GM18507 (cell line): ENCODE measurements around the gene PCBD2.
A peak's percentile ranks its signal among the peaks of the same experiment; 100 is the strongest.
"Not testable (repeated sequence)": the region's sequence is repeated elsewhere in the genome, so short reads cannot be mapped to it uniquely, and the experiment has no call there.

Experiments
- DNase-seq: peaks from one replicate; pipeline ENCODE4 v3.0.0; 2011; ENCODE audit warnings: low read depth; ENCODE audit not compliant: insufficient read length; ENCODE audit errors: extremely low spot score
- FAIRE-seq: peaks from 2 replicates; lab custom pipeline; 2011; peaks lifted over from hg19 to GRCh38; lab: Jason Lieb, UNC

The PCBD2 gene

GRCh38 chr5:134945041-134945440, 40.1 kb downstream of the PCBD2 start:
- no peak for FAIRE-seq

GRCh38 chr5:134948911-134949310, 44.0 kb downstream of the PCBD2 start:
- DNase-seq (no peak), FAIRE-seq (no peak)

More at GRCh38 chr5:134945041-134945440, 40.1 kb downstream of the PCBD2 start:
- no peak for DNase-seq

- FAIRE-seq (no peak), DNase-seq (no peak)
These were observed 44.4 kb downstream of the PCBD2 start for GRCh38 chr5:134949316-134949715.

- FAIRE-seq (no peak), DNase-seq (no peak)
These were observed 53.1 kb downstream of the PCBD2 start for GRCh38 chr5:134957920-134958608.

- DNase-seq, result no peak
- FAIRE-seq, result no peak
These were observed 53.8 kb downstream of the PCBD2 start for GRCh38 chr5:134958755-134959154.

- DNase-seq, result no peak
- FAIRE-seq, result no peak
These were observed 58.2 kb downstream of the PCBD2 start for GRCh38 chr5:134963098-134963497.

- DNase-seq (no peak), FAIRE-seq (peak; percentile 44)
These were observed 59.7 kb downstream of the PCBD2 start for GRCh38 chr5:134964359-134965270.

GRCh38 chr5:134965271-134965825, 60.4 kb downstream of the PCBD2 start:
- no peak for FAIRE-seq
- DNase-seq, result no peak

GRCh38 chr5:134967607-134968006, 62.7 kb downstream of the PCBD2 start, which contains the start of gene CATSPER3:
TSS of gene CATSPER3 (plus strand) at chr5:134967907. CDS start at chr5:134967992, 85 bp downstream.
- FAIRE-seq (no peak), DNase-seq (no peak)

- DNase-seq, result no peak
These were observed 63.1 kb downstream of the PCBD2 start for GRCh38 chr5:134968055-134968454.

GRCh38 chr5:134969166-134969565, 64.2 kb downstream of the PCBD2 start:
- no peak for DNase-seq
- no peak for FAIRE-seq

More at GRCh38 chr5:134968055-134968454, 63.1 kb downstream of the PCBD2 start:
- FAIRE-seq, result no peak

GRCh38 chr5:134975078-134975715, 70.3 kb downstream of the PCBD2 start:
- FAIRE-seq (peak; percentile 72), DNase-seq (no peak)

- FAIRE-seq (no peak), DNase-seq (no peak)
These were observed 70.9 kb downstream of the PCBD2 start for GRCh38 chr5:134975843-134976242.

GRCh38 chr5:134976841-134977240, 71.9 kb downstream of the PCBD2 start:
- FAIRE-seq (no peak), DNase-seq (no peak)

- DNase-seq (no peak), FAIRE-seq (no peak)
These were observed 74.5 kb downstream of the PCBD2 start for GRCh38 chr5:134979416-134979815.

GRCh38 chr5:134982230-134982629, 77.3 kb downstream of the PCBD2 start:
- DNase-seq (no peak), FAIRE-seq (no peak)

- FAIRE-seq, result no peak
- DNase-seq, result no peak
These were observed 84.4 kb downstream of the PCBD2 start for GRCh38 chr5:134989266-134989830.

- not testable (repeated sequence) for FAIRE-seq
These were observed 85.3 kb downstream of the PCBD2 start for GRCh38 chr5:134990183-134990582.

GRCh38 chr5:134992148-134992547, 87.2 kb downstream of the PCBD2 start:
- FAIRE-seq, result no peak

More at GRCh38 chr5:134990183-134990582, 85.3 kb downstream of the PCBD2 start:
- DNase-seq, result not testable (repeated sequence)

More at GRCh38 chr5:134992148-134992547, 87.2 kb downstream of the PCBD2 start:
- no peak for DNase-seq
